K562 (cell line): Measurements from ENCODE around the gene C1orf146.

Experiments used
- CBFB ChIP-seq: sonication (generic); formaldehyde crosslinking; IDR thresholded peaks from 2 replicates; pipeline ENCODE4 v1.4.0; 2020; ENCODE audit warnings: mild to moderate bottlenecking, missing genetic modification reagents
- EP300 ChIP-seq: IDR thresholded peaks from 2 replicates; pipeline ENCODE4 v1.6.1; 2012; ENCODE audit warnings: low read length, improper control_type of control experiment
- PRMT5 ChIP-seq: sonication (generic); formaldehyde crosslinking; IDR thresholded peaks from 2 replicates; pipeline ENCODE4 v1.5.0; 2020; ENCODE audit warnings: missing genetic modification reagents
- RAD51 ChIP-seq: fragments of 450-650 bp; IDR thresholded peaks from 2 replicates; pipeline ENCODE4 v1.7.1; 2016; ENCODE audit warnings: low read depth, mild to moderate bottlenecking, borderline replicate concordance
- RFX5 ChIP-seq: IDR thresholded peaks from 2 replicates; pipeline ENCODE4 v1.6.1; 2011; ENCODE audit warnings: low read depth, mild to moderate bottlenecking, improper control_type of control experiment, low read length
- ZNF146 ChIP-seq: IDR thresholded peaks from one replicate; pipeline ENCODE4 v1.6.1; 2018; ENCODE audit warnings: missing compliant biosample characterization; ENCODE audit not compliant: unreplicated experiment
- TF ChIP-seq, protein P1 (sequence below): sonication (generic); formaldehyde crosslinking; IDR thresholded peaks from 2 replicates; pipeline ENCODE4 v1.8.1; 2023; ENCODE audit warnings: mild to moderate bottlenecking, missing genetic modification reagents
- TF ChIP-seq, protein P2 (sequence below), 3 experiments: IDR thresholded peaks in 2 of 3; conservative IDR thresholded peaks in 1 of 3; 2 replicates each; pipeline ENCODE4 v1.5.1; 2011 to 2012; ENCODE audit warnings: low read length in 3 of 3, mild to moderate bottlenecking in 3 of 3, control low read depth in 2 of 3, improper control_type of control experiment in 1 of 3, inconsistent platforms in 1 of 3, low read depth in 1 of 3, mixed read lengths in 1 of 3, moderate library complexity in 1 of 3; ENCODE audit not compliant: insufficient read depth in 2 of 3

DNA sequence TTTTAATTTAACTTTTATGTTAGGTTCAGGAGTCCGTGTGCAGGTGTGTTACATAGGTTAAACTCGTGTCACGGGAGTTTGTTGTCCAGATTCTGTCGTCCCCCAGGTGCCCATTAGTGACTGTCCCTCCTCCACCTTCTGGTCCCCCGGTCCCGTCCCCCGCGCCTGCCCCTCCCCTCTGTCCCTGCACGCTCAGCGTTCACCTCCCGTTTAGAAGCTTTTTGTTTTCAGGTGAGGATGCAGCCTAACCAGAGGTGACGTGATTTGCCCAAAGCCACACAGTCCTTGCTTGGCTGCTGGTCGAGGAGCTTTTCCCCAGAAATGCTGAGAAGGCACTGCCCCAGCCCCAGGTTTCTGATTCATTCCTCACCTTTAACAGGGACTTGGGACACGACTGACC is 844 bp downstream of the C1orf146 start:
- TF ChIP-seq, protein P1, sequence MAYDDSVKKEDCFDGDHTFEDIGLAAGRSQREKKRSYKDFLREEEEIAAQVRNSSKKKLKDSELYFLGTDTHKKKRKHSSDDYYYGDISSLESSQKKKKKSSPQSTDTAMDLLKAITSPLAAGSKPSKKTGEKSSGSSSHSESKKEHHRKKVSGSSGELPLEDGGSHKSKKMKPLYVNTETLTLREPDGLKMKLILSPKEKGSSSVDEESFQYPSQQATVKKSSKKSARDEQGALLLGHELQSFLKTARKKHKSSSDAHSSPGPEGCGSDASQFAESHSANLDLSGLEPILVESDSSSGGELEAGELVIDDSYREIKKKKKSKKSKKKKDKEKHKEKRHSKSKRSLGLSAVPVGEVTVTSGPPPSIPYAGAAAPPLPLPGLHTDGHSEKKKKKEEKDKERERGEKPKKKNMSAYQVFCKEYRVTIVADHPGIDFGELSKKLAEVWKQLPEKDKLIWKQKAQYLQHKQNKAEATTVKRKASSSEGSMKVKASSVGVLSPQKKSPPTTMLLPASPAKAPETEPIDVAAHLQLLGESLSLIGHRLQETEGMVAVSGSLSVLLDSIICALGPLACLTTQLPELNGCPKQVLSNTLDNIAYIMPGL (CRISPR knock-in tag) = no peak
- no peak for TF ChIP-seq EP300
- TF ChIP-seq RFX5 = no peak
- no peak for TF ChIP-seq CBFB (CRISPR knock-in tag)
- no peak for TF ChIP-seq ZNF146 (CRISPR knock-in tag)
- TF ChIP-seq PRMT5 = no peak
- TF ChIP-seq, protein P2, sequence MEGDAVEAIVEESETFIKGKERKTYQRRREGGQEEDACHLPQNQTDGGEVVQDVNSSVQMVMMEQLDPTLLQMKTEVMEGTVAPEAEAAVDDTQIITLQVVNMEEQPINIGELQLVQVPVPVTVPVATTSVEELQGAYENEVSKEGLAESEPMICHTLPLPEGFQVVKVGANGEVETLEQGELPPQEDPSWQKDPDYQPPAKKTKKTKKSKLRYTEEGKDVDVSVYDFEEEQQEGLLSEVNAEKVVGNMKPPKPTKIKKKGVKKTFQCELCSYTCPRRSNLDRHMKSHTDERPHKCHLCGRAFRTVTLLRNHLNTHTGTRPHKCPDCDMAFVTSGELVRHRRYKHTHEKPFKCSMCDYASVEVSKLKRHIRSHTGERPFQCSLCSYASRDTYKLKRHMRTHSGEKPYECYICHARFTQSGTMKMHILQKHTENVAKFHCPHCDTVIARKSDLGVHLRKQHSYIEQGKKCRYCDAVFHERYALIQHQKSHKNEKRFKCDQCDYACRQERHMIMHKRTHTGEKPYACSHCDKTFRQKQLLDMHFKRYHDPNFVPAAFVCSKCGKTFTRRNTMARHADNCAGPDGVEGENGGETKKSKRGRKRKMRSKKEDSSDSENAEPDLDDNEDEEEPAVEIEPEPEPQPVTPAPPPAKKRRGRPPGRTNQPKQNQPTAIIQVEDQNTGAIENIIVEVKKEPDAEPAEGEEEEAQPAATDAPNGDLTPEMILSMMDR (IDR thresholded peaks at IDR 0.05 in 2 of 3, conservative IDR thresholded peaks at IDR 0.05 in 1 of 3; ENCODE audit: insufficient read depth in 2 of 3, low read depth in 1 of 3, low read length in 3 of 3) = no peak
- TF ChIP-seq RAD51 = no peak
